HG02970 (cell line): ENCODE data around the gene TNFAIP8L3.

Experiments used
- ATAC-seq: cut with Tn5 transposase; IDR thresholded peaks from one replicate; pipeline ENCODE4 v1.9.1; 2021; ENCODE audit warnings: mild to moderate bottlenecking, moderate library complexity, moderate number of reproducible peaks; ENCODE audit not compliant: unreplicated experiment, low FRiP score

Gene TNFAIP8L3

DNA sequence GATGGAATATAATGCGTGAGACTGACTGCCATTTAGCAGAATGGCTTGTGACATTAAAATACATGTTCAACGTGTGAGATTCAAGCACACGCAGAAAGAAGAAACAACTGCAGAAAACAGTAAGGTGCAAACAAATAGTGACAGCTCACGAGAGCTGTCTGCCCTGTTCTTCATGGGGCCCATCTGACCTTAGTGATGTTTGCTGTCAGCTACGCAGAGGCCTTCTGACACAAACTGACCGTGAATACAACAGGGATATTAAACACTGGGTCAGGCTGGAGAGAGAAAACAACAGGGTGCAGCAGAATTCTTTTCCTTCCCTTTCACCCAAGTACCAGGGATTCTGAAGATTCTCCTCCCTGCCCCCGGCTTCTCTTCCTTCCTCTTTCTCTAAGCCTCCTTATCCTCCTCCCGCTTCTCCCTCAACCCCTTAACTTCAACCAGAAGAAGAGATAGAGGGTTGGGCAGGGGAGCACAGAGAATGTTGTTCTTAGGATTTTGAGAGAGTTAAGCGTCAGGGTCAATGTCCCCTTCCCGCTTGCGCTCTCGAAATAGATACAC is 2.1 kb downstream of the TNFAIP8L3 start:
- no peak for ATAC-seq

DNA sequence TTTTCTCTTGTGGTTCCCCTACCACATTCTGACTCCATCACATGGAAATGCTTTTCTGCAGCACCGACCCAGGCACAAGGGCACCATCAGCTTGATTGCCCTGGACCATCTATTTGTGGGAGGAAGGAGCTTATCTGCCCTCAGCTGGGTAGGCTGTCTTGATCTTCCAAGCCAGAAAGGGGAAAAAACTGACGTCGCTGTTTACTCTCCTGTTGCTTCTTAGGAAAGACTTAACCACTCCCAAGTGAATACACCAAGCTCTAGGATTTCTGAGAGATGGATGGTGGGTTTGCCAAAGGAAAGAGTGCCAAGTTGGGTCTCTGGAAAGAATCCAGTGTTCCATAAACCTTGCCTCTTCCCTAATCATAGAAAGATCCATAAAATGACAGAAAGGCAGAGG is 4.0 kb downstream of the TNFAIP8L3 start:
- no peak for ATAC-seq

DNA sequence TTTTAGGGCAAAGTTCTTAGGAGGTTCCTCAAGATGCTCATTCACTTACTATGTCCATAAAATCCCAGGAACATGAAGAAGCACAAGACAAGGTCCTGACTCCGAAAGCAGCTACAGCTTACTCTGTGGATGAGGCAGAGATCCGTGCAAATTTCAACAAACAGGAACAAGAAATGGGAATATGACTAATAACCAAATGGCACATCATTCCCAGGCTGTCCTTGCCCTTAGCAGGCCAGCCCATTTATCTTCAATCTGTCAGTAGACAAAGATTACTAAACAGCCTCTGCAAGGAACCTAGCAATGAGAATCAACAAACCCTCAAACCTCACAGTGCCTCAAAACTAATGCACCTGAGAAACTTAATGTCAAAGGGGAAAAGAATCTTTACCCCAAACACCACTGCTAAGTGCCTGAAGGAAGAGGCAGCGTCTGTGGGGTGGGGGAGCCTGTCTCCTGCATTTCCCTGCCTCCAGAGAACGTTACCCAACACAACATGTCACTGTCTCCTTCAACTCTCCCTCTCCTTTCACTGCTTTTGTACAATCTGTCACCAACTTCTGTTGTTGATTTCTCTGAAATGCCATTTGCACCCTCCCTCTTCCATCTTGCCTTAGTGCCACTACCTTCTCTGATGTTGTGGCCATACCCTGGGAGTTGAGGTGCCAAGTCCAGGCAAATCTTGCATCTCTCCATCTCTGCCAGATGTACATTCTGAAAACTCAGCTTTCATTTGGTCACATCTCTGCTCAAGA is 4.8 kb downstream of the TNFAIP8L3 start:
- ATAC-seq: no peak

DNA sequence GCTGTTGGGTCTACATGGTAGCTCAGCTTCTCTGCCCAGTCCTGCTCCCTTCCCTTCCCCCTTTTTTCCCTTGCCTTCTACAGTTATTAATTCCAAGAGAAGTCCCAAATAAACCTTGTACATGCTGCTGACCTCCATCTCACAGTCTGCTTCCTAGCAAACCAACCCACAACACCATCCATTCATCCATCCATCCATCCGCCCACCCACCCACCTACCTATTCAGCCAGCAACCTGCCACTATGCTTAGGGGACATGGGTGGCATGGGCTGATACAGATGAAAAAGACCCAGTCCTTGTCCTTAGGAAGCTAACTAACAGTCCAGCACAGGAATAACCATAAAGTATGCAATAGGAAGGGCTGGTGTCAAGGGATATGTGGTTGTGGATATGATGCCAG is 5.7 kb downstream of the TNFAIP8L3 start:
- no peak for ATAC-seq

DNA sequence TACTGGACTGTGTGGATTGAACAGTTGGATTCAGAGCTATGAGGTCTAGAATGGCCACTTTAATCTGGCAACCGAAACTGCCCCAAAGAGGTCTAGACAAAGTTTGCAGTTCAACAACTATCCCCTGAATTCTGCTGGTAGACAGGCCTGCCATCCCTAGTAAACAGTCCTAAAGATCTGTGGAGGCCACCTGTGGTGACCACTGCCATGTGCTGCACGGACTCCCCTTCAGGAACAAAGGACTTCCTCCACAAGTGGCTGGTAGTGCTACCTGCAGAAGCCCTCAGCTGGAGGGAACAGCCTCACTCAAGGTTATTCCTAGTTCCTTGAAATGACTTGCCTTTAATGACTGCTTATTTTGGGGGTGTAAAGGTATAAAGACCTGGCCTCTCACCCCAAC is 6.1 kb downstream of the TNFAIP8L3 start:
- no peak for ATAC-seq

DNA sequence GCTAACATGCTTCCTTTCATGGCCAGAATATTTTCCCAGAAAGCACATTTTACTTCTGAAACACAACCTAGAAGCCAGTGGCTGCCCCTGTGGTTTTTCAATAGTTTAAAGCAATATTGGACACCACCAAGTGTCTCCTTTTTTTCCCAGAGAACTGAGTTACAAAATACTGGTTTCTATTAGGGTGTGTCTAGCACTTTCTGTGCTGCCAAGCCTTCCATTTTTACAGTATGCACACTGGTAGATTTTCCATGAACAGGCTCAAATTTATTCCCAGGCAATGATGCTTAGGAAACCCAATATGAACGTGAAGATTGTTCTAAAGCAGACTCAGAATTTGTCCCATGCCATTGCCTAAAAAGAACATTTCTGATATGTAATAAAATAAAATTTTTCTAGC is 7.2 kb downstream of the TNFAIP8L3 start:
- no peak for ATAC-seq

DNA sequence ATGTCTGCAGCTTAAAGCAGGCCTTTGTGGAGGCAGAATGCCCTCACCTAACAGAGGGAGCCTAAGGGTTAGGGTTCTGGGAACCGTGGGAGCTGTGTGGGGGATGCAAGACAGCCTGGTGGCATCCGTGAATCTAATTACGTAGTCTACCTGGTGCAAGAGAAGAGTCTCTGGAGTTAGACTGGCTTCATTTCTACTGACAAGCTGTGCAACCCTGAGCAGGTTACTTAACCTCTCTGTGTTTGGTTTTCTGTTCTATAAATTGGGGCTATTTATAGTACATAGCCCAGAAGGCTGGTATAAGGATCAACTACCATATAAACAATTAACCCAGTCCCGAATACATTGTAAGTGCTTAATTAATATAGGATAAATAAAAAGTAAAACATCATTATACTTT is 8.3 kb downstream of the TNFAIP8L3 start:
- no peak for ATAC-seq

DNA sequence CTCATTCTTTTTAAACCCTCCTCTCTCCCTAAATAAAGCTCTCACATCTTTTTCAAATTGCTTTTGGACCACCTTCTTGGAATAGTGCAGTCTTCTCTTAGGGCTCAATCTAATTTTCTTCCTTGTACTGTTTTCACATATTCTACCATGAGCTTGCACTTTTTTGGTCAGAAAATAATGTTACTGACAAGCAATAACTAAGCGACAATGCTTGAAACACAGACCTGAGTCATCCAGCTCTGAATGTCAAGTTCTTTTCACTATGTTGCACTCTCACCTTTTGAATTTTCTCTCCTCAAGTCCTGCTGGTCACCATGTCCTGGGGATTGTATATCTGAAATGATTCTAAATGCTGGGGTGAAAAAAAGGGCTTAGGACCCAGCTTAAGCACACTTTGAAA is 8.9 kb downstream of the TNFAIP8L3 start:
- ATAC-seq: no peak

DNA sequence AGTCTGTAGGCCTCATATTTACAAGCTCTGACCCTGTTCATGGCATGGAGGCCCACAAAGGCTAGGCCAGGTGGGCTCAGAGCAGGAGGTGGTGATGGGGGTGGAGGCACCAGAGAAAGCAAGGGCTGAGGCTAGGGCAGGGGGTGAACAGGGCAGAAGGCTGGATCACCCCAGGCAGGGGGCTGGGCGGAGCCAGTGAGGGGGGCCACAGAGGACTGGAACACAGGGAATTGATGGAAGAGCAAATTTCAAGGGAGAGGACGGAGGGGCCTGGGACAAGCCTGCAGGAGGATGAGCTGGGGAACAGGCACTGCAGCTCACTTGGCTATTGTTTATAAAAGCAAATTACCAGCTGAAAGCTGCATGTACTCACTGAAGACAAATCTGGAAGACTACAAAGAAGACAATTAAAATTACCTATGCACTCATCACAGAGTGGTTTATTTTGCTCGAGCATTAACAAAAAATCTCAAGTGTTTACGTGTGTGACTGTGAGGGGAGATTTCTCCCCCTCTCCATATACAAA is 11.0 kb downstream of the TNFAIP8L3 start:
- no peak for ATAC-seq

DNA sequence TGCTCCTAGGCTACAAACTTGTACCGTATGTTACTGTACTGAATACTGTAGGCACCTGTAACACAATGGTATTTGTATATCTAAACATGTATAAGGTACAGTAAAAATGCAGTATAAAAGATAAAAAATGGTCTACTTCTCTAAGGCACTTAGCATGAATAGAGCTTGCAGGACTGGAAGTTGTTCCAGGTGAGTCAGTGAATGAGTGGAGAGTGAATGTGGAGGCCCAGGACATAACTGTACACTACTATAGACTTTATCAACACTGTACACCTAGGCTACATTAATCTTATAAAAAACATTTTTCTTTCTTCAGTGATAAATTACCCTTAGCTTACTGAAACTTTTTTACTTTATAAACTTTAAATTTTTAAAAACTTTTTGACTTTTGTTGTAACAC is 12.5 kb downstream of the TNFAIP8L3 start:
- no peak for ATAC-seq

DNA sequence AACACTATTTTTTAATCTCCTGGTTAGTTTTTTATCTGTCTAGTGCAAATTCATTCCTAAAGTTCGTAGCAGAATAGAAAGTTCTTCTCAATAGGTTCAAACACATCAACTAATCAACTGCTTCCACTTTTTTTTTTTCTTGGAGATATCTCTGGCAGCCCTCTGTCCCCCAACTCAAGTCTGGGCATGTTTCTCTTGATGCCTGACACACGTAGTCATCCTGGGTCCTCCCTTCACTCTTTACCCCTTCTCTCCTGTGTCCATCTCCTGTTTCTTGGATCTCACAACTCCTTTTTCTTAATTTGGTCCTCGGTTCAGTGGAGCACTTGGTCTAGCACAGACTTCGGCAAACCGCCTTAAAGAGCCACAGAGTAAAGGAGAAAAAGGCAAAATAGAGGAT is 14.4 kb downstream of the TNFAIP8L3 start:
- ATAC-seq: no peak

DNA sequence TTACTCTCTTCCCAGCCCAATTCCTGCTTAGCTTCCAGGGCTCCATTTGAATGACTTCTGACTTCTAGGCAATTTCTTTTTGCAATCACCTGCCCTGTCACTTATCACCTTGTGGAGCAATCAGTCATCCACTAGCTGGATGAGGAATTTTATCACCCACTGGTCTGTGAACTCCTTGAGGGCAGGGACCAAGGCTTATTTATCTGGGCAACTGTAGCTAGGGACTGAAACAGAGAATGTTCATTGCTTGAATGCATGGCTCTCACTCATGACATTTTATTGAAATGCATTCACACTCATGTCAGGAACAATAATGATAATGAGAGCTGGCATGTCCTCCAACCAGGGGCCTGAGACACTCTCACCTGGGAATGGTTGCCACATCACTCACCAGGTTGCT is 15.5 kb downstream of the TNFAIP8L3 start:
- no peak for ATAC-seq

DNA sequence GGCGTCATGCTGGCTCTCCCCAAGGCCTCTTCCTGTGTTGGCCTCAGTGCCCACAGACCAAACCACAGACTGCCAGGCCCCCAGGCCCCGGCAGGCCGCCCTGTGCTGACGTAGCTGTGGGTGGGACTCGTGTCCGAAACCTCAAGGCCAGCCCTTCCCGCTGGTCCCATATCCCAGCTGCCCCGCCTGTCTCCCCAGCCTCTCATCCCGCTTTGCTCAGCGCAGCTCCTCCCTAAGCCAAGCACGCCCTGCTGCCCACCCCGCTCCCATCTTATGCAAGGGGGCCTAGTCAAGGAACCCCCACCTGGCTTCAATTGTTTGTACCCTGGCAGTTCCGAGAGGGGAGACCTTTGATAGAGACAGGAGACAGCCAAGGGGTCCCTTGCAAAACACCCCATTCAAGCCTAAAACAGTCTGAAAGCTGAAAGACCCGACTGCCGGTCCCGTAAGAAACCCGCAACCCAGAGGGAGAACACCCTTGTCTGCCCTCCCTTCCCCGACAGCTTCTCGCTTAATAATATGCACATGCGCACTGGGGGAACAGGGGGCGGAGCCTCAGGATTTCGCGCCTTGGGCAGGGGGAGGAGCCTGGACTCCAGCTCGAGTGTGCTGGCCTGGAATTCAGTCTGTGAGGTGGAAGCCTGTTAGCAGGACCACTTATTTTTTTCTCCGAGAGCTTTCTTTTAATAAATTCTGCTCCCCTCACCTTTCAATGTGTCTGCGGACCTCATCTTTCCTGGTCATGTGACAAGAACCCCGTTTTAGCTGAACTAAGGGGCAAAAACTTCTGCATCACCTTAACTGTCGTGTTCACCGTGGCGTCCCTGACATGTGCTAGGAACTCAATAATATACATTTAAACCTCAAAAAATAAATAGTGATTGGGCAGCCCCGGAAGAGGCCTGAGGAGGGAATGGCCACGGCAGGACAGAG is 17.2 kb downstream of the TNFAIP8L3 start:
- no peak for ATAC-seq

DNA sequence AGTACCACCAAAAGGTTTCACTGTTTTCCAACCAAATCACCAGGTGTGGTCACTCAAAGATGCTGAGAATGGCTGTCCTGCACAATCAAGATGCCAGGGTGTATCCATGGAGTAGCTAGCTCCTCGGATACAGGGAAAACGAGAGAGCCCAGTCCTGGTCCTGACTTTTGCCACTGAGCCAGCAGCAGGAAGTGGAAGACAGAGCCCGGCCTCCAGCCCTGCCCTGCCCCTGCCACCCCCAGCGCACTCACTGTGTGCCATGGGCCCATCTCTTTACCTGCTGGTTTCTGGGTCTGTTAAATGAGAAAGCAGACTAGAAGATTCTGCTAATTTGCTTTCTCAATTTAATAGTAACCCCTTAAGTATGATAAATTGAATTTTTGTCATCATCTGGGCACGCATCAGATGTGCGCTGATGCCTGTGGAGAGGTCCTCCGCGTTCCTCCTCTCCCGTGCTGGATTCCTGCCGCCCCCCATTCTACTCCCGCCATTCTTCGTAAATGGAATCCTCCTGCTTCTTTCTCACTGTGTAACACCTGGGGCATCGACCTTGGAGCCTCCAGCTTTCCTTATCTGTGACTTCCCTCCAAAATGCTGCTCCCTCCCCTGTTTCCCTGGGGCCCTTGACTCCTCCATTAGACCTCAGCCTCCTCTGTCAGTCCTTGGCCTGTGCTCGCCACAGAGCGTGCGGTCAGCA is 18.0 kb downstream of the TNFAIP8L3 start:
- ATAC-seq: no peak

DNA sequence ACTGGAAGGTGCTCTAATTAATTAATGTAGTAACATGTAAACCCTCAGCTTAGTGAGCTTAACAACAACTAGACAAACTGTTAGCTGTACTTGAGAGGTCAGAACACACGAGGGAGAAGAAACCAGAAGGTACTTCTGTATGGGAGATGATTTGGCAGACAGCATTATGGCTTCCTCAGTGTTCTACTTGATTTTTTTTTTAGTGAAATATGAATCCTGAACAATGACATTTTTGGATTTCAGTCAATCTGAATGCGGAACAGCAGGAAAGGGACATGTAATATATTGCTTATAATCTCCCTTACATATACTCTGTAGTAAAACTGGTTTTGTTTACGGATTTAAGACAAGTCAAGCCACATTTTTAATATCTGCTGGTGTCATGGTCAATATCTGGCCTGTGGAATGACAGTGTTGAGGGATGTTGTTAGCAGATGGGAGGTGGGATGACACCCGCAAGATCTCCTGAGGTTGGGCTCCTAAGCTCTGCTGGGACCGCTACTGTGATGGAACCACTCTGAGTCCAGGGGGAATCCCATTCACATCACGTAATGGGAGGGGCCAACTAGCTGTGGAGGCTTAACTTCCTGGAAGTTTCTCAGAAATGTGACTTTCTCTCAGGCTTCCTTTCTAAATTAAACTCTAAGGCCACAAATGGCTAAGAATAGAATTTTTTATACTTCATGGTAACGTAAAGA is 18.7 kb downstream of the TNFAIP8L3 start:
- ATAC-seq: no peak

DNA sequence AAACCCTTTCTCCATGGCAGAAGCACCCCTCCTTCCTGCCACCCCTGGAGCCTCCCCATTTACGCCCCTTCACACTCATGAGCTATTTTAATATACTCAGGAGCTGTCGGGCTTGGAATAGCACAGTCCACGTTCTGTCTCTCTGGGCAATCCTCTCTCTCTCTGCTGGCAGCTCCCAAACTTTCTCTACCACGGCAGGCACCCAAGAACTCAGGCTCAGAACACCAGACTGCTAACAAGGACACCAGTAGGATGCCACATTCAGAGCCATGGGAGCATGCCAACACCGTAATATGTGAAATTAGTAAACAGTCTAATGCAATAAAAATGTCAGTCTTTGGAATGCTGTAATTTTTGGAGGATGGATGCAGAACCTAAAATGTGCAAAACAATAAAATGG is 19.3 kb downstream of the TNFAIP8L3 start:
- ATAC-seq: no peak

DNA sequence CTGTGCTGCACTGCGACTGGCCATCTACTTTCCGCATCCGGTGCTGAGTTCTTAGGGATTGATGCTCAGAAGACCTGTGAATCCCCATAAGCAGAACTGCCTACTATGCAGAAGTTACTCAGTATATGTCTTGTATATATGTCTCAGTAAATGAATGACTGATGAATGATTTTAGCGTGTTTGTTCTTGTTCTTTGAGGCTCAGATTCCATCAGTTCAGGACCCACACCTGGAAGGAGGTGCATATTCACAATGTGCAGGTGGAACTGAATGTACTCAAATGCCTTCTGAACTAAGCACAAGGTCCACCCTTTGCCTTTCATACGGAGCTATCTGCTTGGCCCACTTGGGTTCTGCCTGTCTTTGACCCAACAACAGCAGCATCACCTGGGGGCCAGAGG is 19.8 kb downstream of the TNFAIP8L3 start:
- ATAC-seq: no peak

DNA sequence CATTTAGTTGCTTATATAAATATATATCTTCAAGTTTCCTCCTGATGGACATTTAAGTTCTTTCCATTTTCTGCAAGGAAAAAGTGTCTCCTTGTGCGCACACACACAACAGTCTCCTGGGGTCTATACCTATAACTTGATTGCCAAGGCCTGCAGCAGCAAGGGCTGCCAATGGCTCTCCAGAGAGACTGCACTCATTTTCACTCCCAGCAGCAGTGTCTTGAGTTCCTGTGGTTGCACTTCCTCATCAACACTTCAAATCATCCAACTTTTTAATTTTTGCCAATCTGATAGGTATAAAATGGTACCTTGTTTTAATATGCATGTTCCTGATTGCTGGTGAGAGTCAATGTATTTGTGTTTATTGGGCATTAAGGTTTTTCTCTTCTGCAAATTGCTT is 23.1 kb downstream of the TNFAIP8L3 start:
- no peak for ATAC-seq

DNA sequence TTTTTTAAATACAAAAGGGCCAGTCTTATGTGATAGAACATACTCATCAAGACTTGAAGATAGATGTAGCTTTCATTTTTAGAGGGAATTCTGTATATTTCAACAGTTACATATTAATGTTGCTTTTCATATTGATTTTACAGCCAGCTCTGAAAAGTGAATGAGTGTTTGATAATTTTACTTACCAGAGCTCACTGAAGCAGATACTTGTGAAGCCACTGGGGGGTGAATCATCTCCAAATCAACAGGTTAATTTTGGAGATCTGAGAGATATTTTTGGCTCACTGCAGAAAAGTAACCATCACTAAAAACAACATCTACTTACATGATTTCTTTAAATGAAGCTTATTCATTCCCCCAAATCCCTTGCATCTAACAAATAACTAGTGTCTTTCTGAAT is 24.7 kb downstream of the TNFAIP8L3 start:
- ATAC-seq: no peak

DNA sequence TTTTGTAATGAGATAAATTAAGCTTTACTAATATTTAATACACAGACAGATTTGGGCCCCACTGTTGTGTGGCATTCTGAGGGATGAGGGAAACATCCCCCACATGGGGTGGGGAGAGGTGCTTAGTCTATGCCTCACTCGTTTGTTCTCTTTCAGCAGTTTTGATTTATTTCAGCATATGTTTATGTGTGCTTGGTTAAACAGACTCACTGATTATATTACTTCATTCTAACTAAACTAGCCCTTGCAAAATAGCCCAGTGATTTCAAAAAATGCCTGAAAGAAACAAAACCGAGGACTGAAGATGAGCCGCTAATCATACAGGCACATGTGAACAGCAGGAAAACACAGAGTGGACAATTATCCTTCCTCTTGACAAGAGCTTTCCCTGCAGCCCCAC is 27.2 kb downstream of the TNFAIP8L3 start:
- ATAC-seq: no peak
